Smooth muscle cell (in vitro differentiated cells): ENCODE measurements around the gene TSC2. TPM values are rescaled to one million over a fixed set of nuclear protein-coding genes. Genes with fewer than 3 reads are reported as not detected.

Experiments
- DNase-seq: peaks from one replicate; lab custom pipeline; 2025; ENCODE audit not compliant: unreplicated experiment; lab: John Stamatoyannopoulos, UW
- H2AFZ ChIP-seq: fragments of 200-600 bp; sonication (generic); 2 replicates; pipeline ENCODE4 v1.6.0; 2016; ENCODE audit warnings: antibody characterized with exemption, low read depth, mild to moderate bottlenecking
- H3F3A ChIP-seq: fragments of 200-600 bp; sonication (generic); 2 replicates; pipeline ENCODE4 v1.6.0; 2017; ENCODE audit warnings: antibody characterized with exemption, low read depth
- H3K27ac ChIP-seq: fragments of 200-600 bp; sonication (generic); 2 replicates; pipeline ENCODE4 v1.5.1; 2016; ENCODE audit warnings: low read depth, mild to moderate bottlenecking
- H3K27me3 ChIP-seq: fragments of 200-600 bp; sonication (generic); 2 replicates; pipeline ENCODE4 v1.6.1; 2016; ENCODE audit warnings: low read depth, mild to moderate bottlenecking
- H3K36me3 ChIP-seq: fragments of 200-600 bp; sonication (generic); 2 replicates; pipeline ENCODE4 v1.5.1; 2016; ENCODE audit warnings: low read depth
- H3K4me1 ChIP-seq: fragments of 200-600 bp; sonication (generic); 2 replicates; pipeline ENCODE4 v1.5.1; 2016; ENCODE audit warnings: low read depth
- H3K4me2 ChIP-seq: fragments of 200-600 bp; sonication (generic); 2 replicates; pipeline ENCODE4 v1.6.0; 2016; ENCODE audit warnings: mild to moderate bottlenecking
- H3K4me3 ChIP-seq: fragments of 200-600 bp; sonication (generic); 2 replicates; pipeline ENCODE4 v1.5.1; 2016; ENCODE audit warnings: mild to moderate bottlenecking
- H3K79me2 ChIP-seq: fragments of 200-600 bp; sonication (generic); 2 replicates; pipeline ENCODE4 v1.6.0; 2016; ENCODE audit warnings: low read depth, mild to moderate bottlenecking
- H3K9ac ChIP-seq: fragments of 200-600 bp; sonication (generic); 2 replicates; pipeline ENCODE4 v1.6.0; 2016; ENCODE audit warnings: low read depth
- H3K9me3 ChIP-seq: fragments of 200-600 bp; sonication (generic); replicated peaks from 2 replicates; pipeline ENCODE4 v1.5.1; 2016; ENCODE audit warnings: low read depth
- H4K20me1 ChIP-seq: fragments of 200-600 bp; sonication (generic); 2 replicates; pipeline ENCODE4 v1.6.0; 2016; ENCODE audit warnings: low read depth
- WGBS: methylation state at CpG from one replicate; pipeline ENCODE4 v1.1.7; 2016; ENCODE audit warnings: low lambda C conversion rate; 5-methylcytosine and 5-hydroxymethylcytosine counted together
- polyA plus RNA-seq: library from polyadenylated mRNA; unstranded; fragments of >200 nt; fragmentation: Nextera tagmentation; extraction: Ambion mirVana; gene quantifications from 2 replicates; pipeline ENCODE4 v1.2.1, GENCODE V29; 2016
- total RNA-seq: library from RNA; depleted of rRNA; stranded (reverse); fragments of >200 nt; gene quantifications from 2 replicates; pipeline ENCODE4 v1.2.3, GENCODE V29; 2014
- TF ChIP-seq, protein P1 (sequence below): fragments of 200-600 bp; sonication (generic); IDR thresholded peaks from 2 replicates; pipeline ENCODE4 v1.5.1; 2017; ENCODE audit warnings: borderline replicate concordance, mild to moderate bottlenecking, antibody characterized with exemption; ENCODE audit not compliant: insufficient read depth, poor library complexity, severe bottlenecking

TSC2 gene
- total and polyA plus RNA-seq, 2 experiments from 2014 or later = 64.5 to 74.7 TPM

- no peaks in the 10 kb centered on the region for H3K9me3 ChIP-seq
- TF ChIP-seq, protein P1, sequence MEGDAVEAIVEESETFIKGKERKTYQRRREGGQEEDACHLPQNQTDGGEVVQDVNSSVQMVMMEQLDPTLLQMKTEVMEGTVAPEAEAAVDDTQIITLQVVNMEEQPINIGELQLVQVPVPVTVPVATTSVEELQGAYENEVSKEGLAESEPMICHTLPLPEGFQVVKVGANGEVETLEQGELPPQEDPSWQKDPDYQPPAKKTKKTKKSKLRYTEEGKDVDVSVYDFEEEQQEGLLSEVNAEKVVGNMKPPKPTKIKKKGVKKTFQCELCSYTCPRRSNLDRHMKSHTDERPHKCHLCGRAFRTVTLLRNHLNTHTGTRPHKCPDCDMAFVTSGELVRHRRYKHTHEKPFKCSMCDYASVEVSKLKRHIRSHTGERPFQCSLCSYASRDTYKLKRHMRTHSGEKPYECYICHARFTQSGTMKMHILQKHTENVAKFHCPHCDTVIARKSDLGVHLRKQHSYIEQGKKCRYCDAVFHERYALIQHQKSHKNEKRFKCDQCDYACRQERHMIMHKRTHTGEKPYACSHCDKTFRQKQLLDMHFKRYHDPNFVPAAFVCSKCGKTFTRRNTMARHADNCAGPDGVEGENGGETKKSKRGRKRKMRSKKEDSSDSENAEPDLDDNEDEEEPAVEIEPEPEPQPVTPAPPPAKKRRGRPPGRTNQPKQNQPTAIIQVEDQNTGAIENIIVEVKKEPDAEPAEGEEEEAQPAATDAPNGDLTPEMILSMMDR = no peak
- H3K4me2 ChIP-seq = no peak overlapping the region
- H3K4me1 ChIP-seq = peaks cover 8% of the 10 kb centered on the region
- no peak overlapping the region for H3K27ac ChIP-seq
- peaks cover 8% of the 10 kb centered on the region for H3F3A ChIP-seq
- H3K9ac ChIP-seq = no peak overlapping the region
- peaks cover 53% of the 10 kb centered on the region for H4K20me1 ChIP-seq
- no peaks in the 10 kb centered on the region for H3K27me3 ChIP-seq
- no peak overlapping the region for H2AFZ ChIP-seq
- DNase-seq = no peak
- no peak overlapping the region for H3K4me3 ChIP-seq
- H3K36me3 ChIP-seq = no peaks in the 10 kb centered on the region
- no peaks in the 10 kb centered on the region for H3K79me2 ChIP-seq
- 97% methylated on average over 41 of the region's 44 CpGs for WGBS
Measured at GRCh38 chr16:2089706-2090480, 42.1 kb downstream of the TSC2 start.

GRCh38 chr16:2090481-2090776 is 42.6 kb downstream of the TSC2 start:
- Histone ChIP-seq H3K36me3 (no peaks in the 10 kb centered on the region), H2AFZ (no peak overlapping the region), H3K4me2 (no peak overlapping the region), H3K79me2 (no peaks in the 10 kb centered on the region), H4K20me1 (peaks cover 53% of the 10 kb centered on the region), H3K27me3 (no peaks in the 10 kb centered on the region), H3K9ac (no peak overlapping the region), H3F3A (peaks cover 8% of the 10 kb centered on the region), H3K4me1 (peaks cover 8% of the 10 kb centered on the region), H3K27ac (no peak overlapping the region), H3K9me3 (no peaks in the 10 kb centered on the region), H3K4me3 (no peak overlapping the region)
- TF ChIP-seq, protein P1 = no peak
- no peak for DNase-seq
- WGBS = 98% methylated on average over 14 of the region's 14 CpGs

- Histone ChIP-seq H3K4me2 (peak overlapping the region; percentile 80), H3K4me1 (peaks cover 8% of the 10 kb centered on the region), H3K9ac (no peak overlapping the region), H2AFZ (no peak overlapping the region), H3K27me3 (no peaks in the 10 kb centered on the region), H3K9me3 (no peaks in the 10 kb centered on the region), H4K20me1 (peaks cover 53% of the 10 kb centered on the region), H3K79me2 (no peaks in the 10 kb centered on the region), H3K36me3 (no peaks in the 10 kb centered on the region), H3F3A (peaks cover 8% of the 10 kb centered on the region), H3K27ac (no peak overlapping the region), H3K4me3 (peak overlapping the region; percentile 29)
- peak; percentile 78 for DNase-seq
- WGBS = 42% methylated on average over 57 of the region's 101 CpGs
- TF ChIP-seq, protein P1 = no peak
Measured at GRCh38 chr16:2090777-2091546, 43.2 kb downstream of the TSC2 start.
